ENCODE measurements around the gene CREG1.

GRCh38 chr1:167512046-167512654 lies 41.4 kb downstream of the CREG1 start:
- TF ChIP-seq POLR2AphosphoS5 (IDR thresholded peaks at IDR 0.05; ENCODE audit: borderline replicate concordance, low read depth, low read length) (no peak), EZH2 (IDR thresholded peaks at IDR 0.05) (no peak)

All from SK-N-MC (cell line).